K562 (cell line): ENCODE measurements around the gene HYAL3. TPM values are rescaled to one million over a fixed set of nuclear protein-coding genes. Genes with fewer than 3 reads are reported as not detected.

ENCODE experiments used
- ELF1 ChIP-seq: fragments of 200-800 bp; sonication (Bioruptor generic); IDR thresholded peaks from 2 replicates; pipeline ENCODE4 v1.6.1; 2016; ENCODE audit warnings: missing genetic modification characterization, missing compliant biosample characterization
- HMG20A ChIP-seq: fragments of 450-650 bp; formaldehyde crosslinking; conservative IDR thresholded peaks from 2 replicates; pipeline ENCODE4 v1.4.0; 2020; ENCODE audit warnings: mild to moderate bottlenecking, mixed read lengths
- PREB ChIP-seq: sonication (generic); formaldehyde crosslinking; IDR thresholded peaks from 2 replicates; pipeline ENCODE4 v1.8.1; 2023; ENCODE audit warnings: mild to moderate bottlenecking, missing genetic modification reagents
- YY1 ChIP-seq, 3 experiments: IDR thresholded peaks; 2 replicates each; pipeline ENCODE4 v1.6.1; 2011; ENCODE audit warnings: low read length in 2 of 3, mild to moderate bottlenecking in 2 of 3, moderate library complexity in 2 of 3, borderline replicate concordance in 1 of 3, control low read depth in 1 of 3, low read depth in 1 of 3; ENCODE audit not compliant: insufficient read depth in 3 of 3, insufficient replicate concordance in 2 of 3, control insufficient read depth in 1 of 3, insufficient read length in 1 of 3; ENCODE audit errors: extremely low read depth in 1 of 3
- polyA plus RNA-seq, 8 experiments: library from polyadenylated mRNA; depleted of rRNA in 4 of 8; stranded (reverse) in 5 of 8; unstranded in 3 of 8; fragments of >200 nt; fragmentation: Nextera tagmentation in 2 of 8; fragmentation: Illumina TruSeq in 1 of 8; extraction: Ambion mirVana in 2 of 8; extraction: Trizol in 1 of 8; gene quantifications; 2 replicates each; pipeline versions ENCODE4 v1.2.1 to v1.2.3, GENCODE V29; 2011 to 2014; ENCODE audit warnings: inconsistent platforms in 1 of 8, missing spikeins in 1 of 8
- total RNA-seq, 7 experiments: library from RNA; depleted of rRNA in 6 of 7; stranded (reverse); fragments of >200 nt in 6 of 7; fragmentation: Illumina TruSeq in 2 of 7; extraction: Trizol in 2 of 7; gene quantifications; 2 replicates each; pipeline versions ENCODE4 v1.2.1 to v1.2.3, GENCODE V29; 2011 to 2021; ENCODE audit warnings: low replicate concordance in 1 of 7
- TF ChIP-seq, protein P1 (sequence below): fragments of 450-650 bp; IDR thresholded peaks from 2 replicates; pipeline ENCODE4 v1.6.1; 2018; ENCODE audit not compliant: partially characterized antibody

HYAL3 gene
- total and polyA plus RNA-seq, 9 of the 15 experiments (the other 6 are each of a cell fraction or from before 2014, with no cell fraction given): 0.38 to 9.1 (median 6.8) TPM

DNA sequence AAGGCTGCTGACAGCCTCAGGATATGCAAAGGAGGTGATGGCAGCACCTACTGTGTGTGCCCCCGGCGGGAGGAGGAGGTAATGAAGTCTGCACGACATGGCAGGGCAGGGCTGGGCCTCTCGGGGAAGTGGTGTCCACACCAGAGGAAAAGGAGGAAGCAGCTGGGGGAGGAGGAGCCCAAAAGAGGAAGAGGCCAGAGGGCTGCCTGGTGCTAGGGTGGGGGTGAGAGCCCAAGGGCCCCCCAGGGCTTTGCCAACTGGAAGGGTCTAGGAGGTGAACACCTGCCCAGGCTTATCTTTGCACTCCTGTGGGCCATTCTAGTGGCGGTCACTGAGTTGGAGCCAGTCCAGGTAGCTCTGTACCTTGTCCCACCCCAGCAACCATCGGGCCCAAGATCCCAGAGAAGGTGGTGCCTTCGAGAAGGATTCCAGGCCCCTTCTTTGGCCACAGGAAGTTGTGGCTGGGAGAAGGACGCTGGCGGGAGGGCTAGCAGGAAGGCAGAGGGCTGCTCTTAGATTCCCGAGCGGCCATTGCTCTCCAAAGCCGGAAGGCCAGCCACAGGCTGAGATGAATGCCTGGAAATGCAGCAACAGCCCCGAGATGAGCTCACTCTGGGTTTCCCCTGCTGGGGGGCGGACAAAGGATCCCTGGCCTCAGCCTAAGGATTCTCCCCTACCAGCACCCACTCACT is 56.2 kb downstream of the HYAL3 start (continued):
- TF ChIP-seq, protein P1, sequence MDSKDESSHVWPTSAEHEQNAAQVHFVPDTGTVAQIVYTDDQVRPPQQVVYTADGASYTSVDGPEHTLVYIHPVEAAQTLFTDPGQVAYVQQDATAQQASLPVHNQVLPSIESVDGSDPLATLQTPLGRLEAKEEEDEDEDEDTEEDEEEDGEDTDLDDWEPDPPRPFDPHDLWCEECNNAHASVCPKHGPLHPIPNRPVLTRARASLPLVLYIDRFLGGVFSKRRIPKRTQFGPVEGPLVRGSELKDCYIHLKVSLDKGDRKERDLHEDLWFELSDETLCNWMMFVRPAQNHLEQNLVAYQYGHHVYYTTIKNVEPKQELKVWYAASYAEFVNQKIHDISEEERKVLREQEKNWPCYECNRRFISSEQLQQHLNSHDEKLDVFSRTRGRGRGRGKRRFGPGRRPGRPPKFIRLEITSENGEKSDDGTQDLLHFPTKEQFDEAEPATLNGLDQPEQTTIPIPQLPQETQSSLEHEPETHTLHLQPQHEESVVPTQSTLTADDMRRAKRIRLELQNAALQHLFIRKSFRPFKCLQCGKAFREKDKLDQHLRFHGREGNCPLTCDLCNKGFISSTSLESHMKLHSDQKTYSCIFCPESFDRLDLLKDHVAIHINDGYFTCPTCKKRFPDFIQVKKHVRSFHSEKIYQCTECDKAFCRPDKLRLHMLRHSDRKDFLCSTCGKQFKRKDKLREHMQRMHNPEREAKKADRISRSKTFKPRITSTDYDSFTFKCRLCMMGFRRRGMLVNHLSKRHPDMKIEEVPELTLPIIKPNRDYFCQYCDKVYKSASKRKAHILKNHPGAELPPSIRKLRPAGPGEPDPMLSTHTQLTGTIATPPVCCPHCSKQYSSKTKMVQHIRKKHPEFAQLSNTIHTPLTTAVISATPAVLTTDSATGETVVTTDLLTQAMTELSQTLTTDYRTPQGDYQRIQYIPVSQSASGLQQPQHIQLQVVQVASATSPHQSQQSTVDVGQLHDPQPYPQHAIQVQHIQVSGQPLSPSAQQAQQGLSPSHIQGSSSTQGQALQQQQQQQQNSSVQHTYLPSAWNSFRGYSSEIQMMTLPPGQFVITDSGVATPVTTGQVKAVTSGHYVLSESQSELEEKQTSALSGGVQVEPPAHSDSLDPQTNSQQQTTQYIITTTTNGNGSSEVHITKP: peak; percentile 57
- TF ChIP-seq HMG20A (CRISPR knock-in tag): no peak
- no peak for TF ChIP-seq PREB
- peak; percentile 48; the same call in 1 of the 2 replicates for TF ChIP-seq ELF1
- peak in 1 of 3 experiments; percentile 38 for TF ChIP-seq YY1 (IDR thresholded peaks at IDR 0.05; ENCODE audit: borderline replicate concordance in 1 of 3, control insufficient read depth in 1 of 3, extremely low read depth in 1 of 3, insufficient read depth in 3 of 3, insufficient read length in 1 of 3, insufficient replicate concordance in 2 of 3, low read depth in 1 of 3, low read length in 2 of 3)
- TF ChIP-seq, all 486 proteins: peak for 13

Other genes starting within 250 kb of the HYAL3 start
Only the 7 nearest of the 18 such genes appear.
- 0.82 and 1.1 TPM in 2 replicates for gene SEMA3B, start 30.3 kb downstream of the HYAL3 start, total RNA-seq (2014; rRNA removed)
- gene SEMA3B, start 30.3 kb downstream of the HYAL3 start, total RNA-seq (2014; rRNA removed; fragmentation: Illumina TruSeq; extraction: Trizol): 0.13 and 0.18 TPM in 2 replicates
- 0.29 and 0.30 TPM in 2 replicates for gene SEMA3B, start 30.3 kb downstream of the HYAL3 start, total RNA-seq (2015; rRNA removed; fragmentation: Illumina TruSeq; extraction: Trizol)
- gene SEMA3B, start 30.3 kb downstream of the HYAL3 start, total RNA-seq (2021): 1.8 and 2.2 TPM in 2 replicates
- 1.3 and 2.5 TPM in 2 replicates for gene SEMA3B, start 30.3 kb downstream of the HYAL3 start, polyA plus RNA-seq (2011; rRNA removed)
- gene SEMA3B, start 30.3 kb downstream of the HYAL3 start, polyA plus RNA-seq (2014; fragmentation: Illumina TruSeq; extraction: Trizol): 0.27 and 0.37 TPM in 2 replicates
- under 1 TPM in 1 of 2 experiments, not detected in 1; 0.03 TPM for gene SEMA3B, start 30.3 kb downstream of the HYAL3 start, polyA plus RNA-seq (2014; fragmentation: Nextera tagmentation; extraction: Ambion mirVana)
- 1.7 and 2.3 TPM in 2 replicates for gene SEMA3B, start 30.3 kb downstream of the HYAL3 start, polyA plus RNA-seq (2014; rRNA removed)
- not detected in 2 replicates for gene LSMEM2, start 20.3 kb downstream of the HYAL3 start, total RNA-seq (2014; rRNA removed)
- not detected in 2 replicates for gene LSMEM2, start 20.3 kb downstream of the HYAL3 start, total RNA-seq (2014; rRNA removed; fragmentation: Illumina TruSeq; extraction: Trizol)
- gene LSMEM2, start 20.3 kb downstream of the HYAL3 start, total RNA-seq (2015; rRNA removed; fragmentation: Illumina TruSeq; extraction: Trizol): not detected in 2 replicates
- gene LSMEM2, start 20.3 kb downstream of the HYAL3 start, total RNA-seq (2021): not detected in 2 replicates
- gene LSMEM2, start 20.3 kb downstream of the HYAL3 start, polyA plus RNA-seq (2011; rRNA removed): not detected in 2 replicates
- not detected in 2 replicates for gene LSMEM2, start 20.3 kb downstream of the HYAL3 start, polyA plus RNA-seq (2014; fragmentation: Illumina TruSeq; extraction: Trizol)
- gene LSMEM2, start 20.3 kb downstream of the HYAL3 start, polyA plus RNA-seq (2014; fragmentation: Nextera tagmentation; extraction: Ambion mirVana): not detected
- gene LSMEM2, start 20.3 kb downstream of the HYAL3 start, polyA plus RNA-seq (2014; rRNA removed): not detected in 2 replicates
- 75.1 and 91.2 TPM in 2 replicates for gene IFRD2, start 7.0 kb downstream of the HYAL3 start, total RNA-seq (2014; rRNA removed)
- 31.2 and 42.6 TPM in 2 replicates for gene IFRD2, start 7.0 kb downstream of the HYAL3 start, total RNA-seq (2014; rRNA removed; fragmentation: Illumina TruSeq; extraction: Trizol)
- gene IFRD2, start 7.0 kb downstream of the HYAL3 start, total RNA-seq (2015; rRNA removed; fragmentation: Illumina TruSeq; extraction: Trizol): 54.4 and 57.2 TPM in 2 replicates
- gene IFRD2, start 7.0 kb downstream of the HYAL3 start, total RNA-seq (2021): 115 and 116 TPM in 2 replicates
- gene IFRD2, start 7.0 kb downstream of the HYAL3 start, polyA plus RNA-seq (2011; rRNA removed): 44.6 and 56.2 TPM in 2 replicates
- gene IFRD2, start 7.0 kb downstream of the HYAL3 start, polyA plus RNA-seq (2014; fragmentation: Illumina TruSeq; extraction: Trizol): 52.8 and 58.1 TPM in 2 replicates
- gene IFRD2, start 7.0 kb downstream of the HYAL3 start, polyA plus RNA-seq (2014; fragmentation: Nextera tagmentation; extraction: Ambion mirVana): 10 to 100 TPM; 30.5 to 41.0 TPM
- 79.9 and 91.5 TPM in 2 replicates for gene IFRD2, start 7.0 kb downstream of the HYAL3 start, polyA plus RNA-seq (2014; rRNA removed)
- gene NAA80, start within 50 bp of the HYAL3 start, total RNA-seq (2014; rRNA removed): 12.8 and 19.6 TPM in 2 replicates
- 3.6 and 4.5 TPM in 2 replicates for gene NAA80, start within 50 bp of the HYAL3 start, total RNA-seq (2014; rRNA removed; fragmentation: Illumina TruSeq; extraction: Trizol)
- gene NAA80, start within 50 bp of the HYAL3 start, total RNA-seq (2015; rRNA removed; fragmentation: Illumina TruSeq; extraction: Trizol): 7.7 and 8.4 TPM in 2 replicates
- 17.1 and 20.8 TPM in 2 replicates for gene NAA80, start within 50 bp of the HYAL3 start, total RNA-seq (2021)
- 8.6 and 21.4 TPM in 2 replicates for gene NAA80, start within 50 bp of the HYAL3 start, polyA plus RNA-seq (2011; rRNA removed)
- gene NAA80, start within 50 bp of the HYAL3 start, polyA plus RNA-seq (2014; fragmentation: Illumina TruSeq; extraction: Trizol): 18.1 and 23.5 TPM in 2 replicates
- gene NAA80, start within 50 bp of the HYAL3 start, polyA plus RNA-seq (2014; fragmentation: Nextera tagmentation; extraction: Ambion mirVana): 1 to 10 TPM in 1 of 2 experiments, under 1 TPM in 1; 0.82 to 1.7 TPM
- 13.6 and 24.0 TPM in 2 replicates for gene NAA80, start within 50 bp of the HYAL3 start, polyA plus RNA-seq (2014; rRNA removed)
- gene HYAL1, start 4.2 kb upstream of the HYAL3 start, total RNA-seq (2014; rRNA removed): 5.4 and 8.0 TPM in 2 replicates
- 2.9 and 3.3 TPM in 2 replicates for gene HYAL1, start 4.2 kb upstream of the HYAL3 start, total RNA-seq (2014; rRNA removed; fragmentation: Illumina TruSeq; extraction: Trizol)
- 4.7 and 5.3 TPM in 2 replicates for gene HYAL1, start 4.2 kb upstream of the HYAL3 start, total RNA-seq (2015; rRNA removed; fragmentation: Illumina TruSeq; extraction: Trizol)
- 8.3 and 8.4 TPM in 2 replicates for gene HYAL1, start 4.2 kb upstream of the HYAL3 start, total RNA-seq (2021)
- gene HYAL1, start 4.2 kb upstream of the HYAL3 start, polyA plus RNA-seq (2011; rRNA removed): 3.1 and 5.7 TPM in 2 replicates
- gene HYAL1, start 4.2 kb upstream of the HYAL3 start, polyA plus RNA-seq (2014; fragmentation: Illumina TruSeq; extraction: Trizol): 7.5 and 7.7 TPM in 2 replicates
- gene HYAL1, start 4.2 kb upstream of the HYAL3 start, polyA plus RNA-seq (2014; fragmentation: Nextera tagmentation; extraction: Ambion mirVana): 1 to 10 TPM; 1.4 to 1.6 TPM
- 7.9 and 8.5 TPM in 2 replicates for gene HYAL1, start 4.2 kb upstream of the HYAL3 start, polyA plus RNA-seq (2014; rRNA removed)
- 18.4 and 22.7 TPM in 2 replicates for gene HYAL2, start 23.3 kb upstream of the HYAL3 start, total RNA-seq (2014; rRNA removed)
- 3.1 and 4.0 TPM in 2 replicates for gene HYAL2, start 23.3 kb upstream of the HYAL3 start, total RNA-seq (2014; rRNA removed; fragmentation: Illumina TruSeq; extraction: Trizol)
- gene HYAL2, start 23.3 kb upstream of the HYAL3 start, total RNA-seq (2015; rRNA removed; fragmentation: Illumina TruSeq; extraction: Trizol): 11.2 and 11.4 TPM in 2 replicates
- gene HYAL2, start 23.3 kb upstream of the HYAL3 start, total RNA-seq (2021): 12.4 and 13.3 TPM in 2 replicates
- 13.4 and 18.8 TPM in 2 replicates for gene HYAL2, start 23.3 kb upstream of the HYAL3 start, polyA plus RNA-seq (2011; rRNA removed)
- gene HYAL2, start 23.3 kb upstream of the HYAL3 start, polyA plus RNA-seq (2014; fragmentation: Illumina TruSeq; extraction: Trizol): 10.2 and 13.1 TPM in 2 replicates
- gene HYAL2, start 23.3 kb upstream of the HYAL3 start, polyA plus RNA-seq (2014; fragmentation: Nextera tagmentation; extraction: Ambion mirVana): under 1 TPM in 1 of 2 experiments, not detected in 1; 0.36 TPM
- gene HYAL2, start 23.3 kb upstream of the HYAL3 start, polyA plus RNA-seq (2014; rRNA removed): 11.4 and 19.4 TPM in 2 replicates
- 39.9 TPM in 2 replicates for gene TUSC2, start 28.8 kb upstream of the HYAL3 start, total RNA-seq (2014; rRNA removed)
- gene TUSC2, start 28.8 kb upstream of the HYAL3 start, total RNA-seq (2014; rRNA removed; fragmentation: Illumina TruSeq; extraction: Trizol): 14.5 and 16.1 TPM in 2 replicates
- 17.2 and 18.5 TPM in 2 replicates for gene TUSC2, start 28.8 kb upstream of the HYAL3 start, total RNA-seq (2015; rRNA removed; fragmentation: Illumina TruSeq; extraction: Trizol)
- gene TUSC2, start 28.8 kb upstream of the HYAL3 start, total RNA-seq (2021): 24.6 and 25.8 TPM in 2 replicates
- gene TUSC2, start 28.8 kb upstream of the HYAL3 start, polyA plus RNA-seq (2011; rRNA removed): 28.0 and 28.4 TPM in 2 replicates
- 24.2 and 26.1 TPM in 2 replicates for gene TUSC2, start 28.8 kb upstream of the HYAL3 start, polyA plus RNA-seq (2014; fragmentation: Illumina TruSeq; extraction: Trizol)
- 1 to 10 TPM; 2.8 to 4.4 TPM for gene TUSC2, start 28.8 kb upstream of the HYAL3 start, polyA plus RNA-seq (2014; fragmentation: Nextera tagmentation; extraction: Ambion mirVana)
- gene TUSC2, start 28.8 kb upstream of the HYAL3 start, polyA plus RNA-seq (2014; rRNA removed): 60.5 and 67.5 TPM in 2 replicates